GM19239 (cell line): ENCODE data around the gene ZNF563.
"Not testable (repeated sequence)": the region's sequence is repeated elsewhere in the genome, so short reads cannot be mapped to it uniquely, and the experiment has no call there.

Experiments used
- DNase-seq: peaks from one replicate; pipeline ENCODE4 v3.0.0; 2011; ENCODE audit warnings: low spot score; ENCODE audit not compliant: insufficient read length
- FAIRE-seq: peaks from 2 replicates; lab custom pipeline; 2011; peaks lifted over from hg19 to GRCh38; lab: Jason Lieb, UNC

ZNF563 gene

GRCh38 chr19:12308891-12309290 lies 24.5 kb downstream of the ZNF563 start:
- FAIRE-seq, DNase-seq: not testable (repeated sequence)

GRCh38 chr19:12295191-12295590 lies 38.2 kb downstream of the ZNF563 start:
- DNase-seq, result no peak

GRCh38 chr19:12294249-12295158 lies 38.9 kb downstream of the ZNF563 start, which contains the start of gene ZNF44:
Gene ZNF44, minus strand, starts transcription at chr19:12294883. Its CDS starts 189 bp downstream, at chr19:12294694.
- DNase-seq, result peak; percentile 89
- FAIRE-seq, result peak; percentile 96

More at GRCh38 chr19:12295191-12295590, 38.2 kb downstream of the ZNF563 start:
- no peak for FAIRE-seq

GRCh38 chr19:12293777-12294248 lies 39.6 kb downstream of the ZNF563 start:
- DNase-seq, result peak; percentile 71
- peak; percentile 93 for FAIRE-seq

GRCh38 chr19:12289790-12290065 lies 43.7 kb downstream of the ZNF563 start:
- FAIRE-seq, result no peak
- no peak for DNase-seq

GRCh38 chr19:12287958-12288500 lies 45.4 kb downstream of the ZNF563 start:
- DNase-seq, result no peak
- FAIRE-seq, result no peak

GRCh38 chr19:12284631-12285030 lies 48.8 kb downstream of the ZNF563 start:
- FAIRE-seq (no peak), DNase-seq (no peak)

- FAIRE-seq (no peak), DNase-seq (no peak)
Observed at GRCh38 chr19:12284226-12284625, 49.2 kb downstream of the ZNF563 start.

GRCh38 chr19:12278713-12279112 lies 54.7 kb downstream of the ZNF563 start:
- DNase-seq (no peak), FAIRE-seq (no peak)

- DNase-seq (no peak), FAIRE-seq (no peak)
Observed at GRCh38 chr19:12272980-12273901, 60.2 kb downstream of the ZNF563 start.

GRCh38 chr19:12272386-12272785 lies 61.0 kb downstream of the ZNF563 start:
- DNase-seq (no peak), FAIRE-seq (no peak)

- no peak for FAIRE-seq
- DNase-seq, result no peak
Observed at GRCh38 chr19:12270854-12271253, 62.6 kb downstream of the ZNF563 start.
